Prostate gland (tissue), 2 donors: ENCODE measurements around the gene TNFRSF4. TPM values are rescaled to one million over a fixed set of nuclear protein-coding genes. Genes with fewer than 3 reads are reported as not detected.

Experiments
- DNase-seq: peaks from one replicate; pipeline ENCODE4 v3.0.0-alpha.2; 2019; ENCODE audit warnings: low spot score
- H3K27ac ChIP-seq, 2 donors: fragments of 200-600 bp; sonication (generic); 2 replicates each; pipeline ENCODE4 v1.5.1; 2017 to 2019
- H3K27me3 ChIP-seq: fragments of 200-600 bp; sonication (generic); replicated peaks from 2 replicates; pipeline ENCODE4 v1.5.1; 2019; ENCODE audit not compliant: insufficient read depth
- H3K36me3 ChIP-seq, 2 donors: fragments of 200-600 bp; sonication (generic); 1 replicate in 1 of 2; 2 replicates in 1 of 2; pipeline versions ENCODE4 v1.5.1 to v1.8.1; 2017 to 2019
- H3K4me1 ChIP-seq: fragments of 200-600 bp; sonication (generic); replicated peaks from 2 replicates; pipeline ENCODE4 v1.5.1; 2019
- H3K4me3 ChIP-seq, 2 donors: fragments of 200-600 bp; sonication (generic); 2 replicates each; pipeline ENCODE4 v1.5.1; 2017 to 2019
- H3K9me3 ChIP-seq: fragments of 200-600 bp; sonication (generic); 2 replicates; pipeline ENCODE4 v1.5.1; 2017
- CTCF ChIP-seq, 4 experiments: fragments of 200-600 bp in 2 of 4; fragments of 450-650 bp in 2 of 4; sonication (generic) in 2 of 4; IDR thresholded peaks; 1 replicate in 3 of 4; 2 replicates in 1 of 4; pipeline ENCODE4 v1.5.1; 2016 to 2019; ENCODE audit warnings: antibody characterized with exemption in 4 of 4, mild to moderate bottlenecking in 2 of 4, moderate library complexity in 2 of 4
- POLR2A ChIP-seq: fragments of 450-650 bp; IDR thresholded peaks from one replicate; pipeline ENCODE4 v1.6.1; 2016; ENCODE audit warnings: antibody characterized with exemption, mild to moderate bottlenecking
- POLR2AphosphoS5 ChIP-seq: sonication (generic); formaldehyde crosslinking; IDR thresholded peaks from one replicate; pipeline ENCODE4 v1.6.1; 2017; ENCODE audit warnings: antibody characterized with exemption
- WGBS: methylation state at CpG from one replicate; pipeline ENCODE4 v1.1.5; 2018; 5-methylcytosine and 5-hydroxymethylcytosine counted together
- intact Hi-C: fragments of 100-400 bp; cut with DNase I; formaldehyde crosslinking; loops from one replicate; pipeline ENCODE4 v1.14.2; 2022
- total RNA-seq, 2 donors: library from RNA; depleted of rRNA; stranded (reverse); fragments of >200 nt; gene quantifications; one replicate each; pipeline ENCODE4 v1.1.0, GENCODE V29; 2016

The TNFRSF4 gene
- total RNA-seq, 2 donors from 2014 or later, result 0.50 to 3.0 TPM

DNA sequence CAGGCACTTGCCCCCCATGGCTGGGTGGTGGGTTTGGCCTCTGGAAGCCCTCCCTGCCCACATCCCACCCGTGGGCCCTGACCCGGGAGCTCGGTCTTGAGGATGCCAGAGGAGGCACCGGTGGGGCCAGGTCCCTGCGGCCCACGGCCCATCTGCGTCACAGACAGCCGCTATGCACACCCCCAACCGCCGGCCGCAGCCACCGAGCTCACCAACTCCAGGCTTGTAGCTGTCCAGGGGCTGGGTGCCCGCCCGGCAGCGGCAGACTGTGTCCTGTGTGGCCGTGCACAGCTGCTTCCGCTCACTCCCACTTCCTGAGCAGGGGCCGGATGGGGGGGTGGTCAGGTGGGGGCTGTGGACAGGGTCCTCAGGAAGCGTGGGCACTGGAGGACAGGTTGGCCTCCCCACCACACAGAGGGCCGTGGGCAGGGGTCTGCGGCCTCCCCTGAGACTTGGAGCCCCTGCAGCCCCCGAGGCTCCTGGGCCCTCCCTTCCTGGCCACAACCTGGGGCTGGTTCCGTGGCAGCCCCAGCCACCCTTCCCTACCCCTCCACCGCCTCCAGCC is 1.1 kb downstream of the TNFRSF4 start:
- no peak for DNase-seq
- no peak overlapping the region for H3K27ac ChIP-seq
- peaks cover 0 to 10% of the 10 kb centered on the region in 2 donors for H3K36me3 ChIP-seq
- no peaks in the 10 kb centered on the region for H3K27me3 ChIP-seq
- TF ChIP-seq CTCF (IDR thresholded peaks at IDR 0.05), result no peak
- no peak for TF ChIP-seq POLR2A
- TF ChIP-seq POLR2AphosphoS5, result no peak
- H3K4me3 ChIP-seq, result peak overlapping the region; percentile 12 to 16
- H3K9me3 ChIP-seq, result no peaks in the 10 kb centered on the region
- intact Hi-C loops, result no loop called here
- no peaks in the 10 kb centered on the region for H3K4me1 ChIP-seq
- WGBS, result 51% methylated on average over 11 of the region's 24 CpGs

DNA sequence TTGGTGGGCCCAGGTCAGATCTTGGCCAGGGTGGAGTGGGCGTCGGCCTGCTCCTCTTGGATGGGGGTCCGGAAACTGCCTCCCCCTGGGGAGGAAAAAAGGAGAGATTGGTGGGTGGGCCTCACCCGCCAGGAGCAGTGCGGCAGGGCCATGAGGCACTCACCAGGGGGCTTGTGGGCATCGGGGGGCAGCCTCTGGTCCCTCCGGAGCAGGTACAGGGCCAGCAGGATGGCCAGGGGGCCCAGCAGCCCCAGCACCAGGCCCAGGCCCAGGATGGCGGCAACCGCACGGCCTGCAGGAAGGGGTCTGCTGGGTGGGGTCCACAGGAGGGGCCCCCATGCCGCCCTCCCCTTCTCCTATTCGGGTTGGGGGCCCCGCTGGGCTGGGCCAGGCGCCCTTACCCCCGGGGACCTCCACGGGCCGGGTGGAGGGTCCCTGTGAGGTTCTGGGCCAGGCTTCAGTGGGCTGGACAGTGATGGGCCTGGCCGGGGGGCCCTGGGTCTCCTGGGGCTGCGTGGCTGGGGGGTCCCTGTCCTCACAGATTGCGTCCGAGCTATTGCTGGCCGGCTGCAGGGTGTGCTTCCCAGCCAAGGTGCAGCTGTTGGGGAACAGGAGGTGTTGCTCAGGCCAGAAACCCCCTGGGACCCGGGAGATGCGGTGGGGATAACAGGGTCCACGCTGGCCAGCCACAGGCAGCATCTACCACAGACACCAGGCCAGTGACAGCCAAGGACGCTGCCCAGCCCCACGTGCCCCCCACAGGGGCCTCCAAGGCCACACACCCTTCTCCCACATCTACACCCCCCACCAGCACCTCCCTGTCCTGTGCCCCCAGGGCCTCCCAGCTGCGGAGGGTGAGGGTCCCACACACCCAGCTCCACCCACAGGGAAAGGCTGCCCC is 2.2 kb downstream of the TNFRSF4 start:
- Histone ChIP-seq H3K27ac (no peak overlapping the region), H3K36me3 (peaks cover 0 to under 1% of the 10 kb centered on the region in 2 donors), H3K27me3 (no peaks in the 10 kb centered on the region), H3K4me3 (peak overlapping the region in 1 of 2 donors; percentile 16), H3K9me3 (no peaks in the 10 kb centered on the region), H3K4me1 (no peaks in the 10 kb centered on the region)
- TF ChIP-seq CTCF (IDR thresholded peaks at IDR 0.05) (no peak), POLR2A (no peak), POLR2AphosphoS5 (no peak)
- 91% methylated on average over 27 of the region's 28 CpGs for WGBS
- DNase-seq, result no peak
- intact Hi-C loops, result no loop called here

- H3K27ac ChIP-seq, result no peak overlapping the region
- TF ChIP-seq CTCF (IDR thresholded peaks at IDR 0.05) (no peak), POLR2A (no peak), POLR2AphosphoS5 (no peak)
- H3K36me3 ChIP-seq, result no peaks in the 10 kb centered on the region
- no peak for DNase-seq
- peaks cover 4% of the 10 kb centered on the region for H3K4me1 ChIP-seq
- no peaks in the 10 kb centered on the region for H3K27me3 ChIP-seq
- WGBS, result 93% methylated on average over 31 of the region's 31 CpGs
- intact Hi-C loops, result no loop called here
- H3K9me3 ChIP-seq, result no peaks in the 10 kb centered on the region
- H3K4me3 ChIP-seq, result no peak overlapping the region
Observed at GRCh38 chr1:1210726-1211540, 3.0 kb downstream of the TNFRSF4 start.

DNA sequence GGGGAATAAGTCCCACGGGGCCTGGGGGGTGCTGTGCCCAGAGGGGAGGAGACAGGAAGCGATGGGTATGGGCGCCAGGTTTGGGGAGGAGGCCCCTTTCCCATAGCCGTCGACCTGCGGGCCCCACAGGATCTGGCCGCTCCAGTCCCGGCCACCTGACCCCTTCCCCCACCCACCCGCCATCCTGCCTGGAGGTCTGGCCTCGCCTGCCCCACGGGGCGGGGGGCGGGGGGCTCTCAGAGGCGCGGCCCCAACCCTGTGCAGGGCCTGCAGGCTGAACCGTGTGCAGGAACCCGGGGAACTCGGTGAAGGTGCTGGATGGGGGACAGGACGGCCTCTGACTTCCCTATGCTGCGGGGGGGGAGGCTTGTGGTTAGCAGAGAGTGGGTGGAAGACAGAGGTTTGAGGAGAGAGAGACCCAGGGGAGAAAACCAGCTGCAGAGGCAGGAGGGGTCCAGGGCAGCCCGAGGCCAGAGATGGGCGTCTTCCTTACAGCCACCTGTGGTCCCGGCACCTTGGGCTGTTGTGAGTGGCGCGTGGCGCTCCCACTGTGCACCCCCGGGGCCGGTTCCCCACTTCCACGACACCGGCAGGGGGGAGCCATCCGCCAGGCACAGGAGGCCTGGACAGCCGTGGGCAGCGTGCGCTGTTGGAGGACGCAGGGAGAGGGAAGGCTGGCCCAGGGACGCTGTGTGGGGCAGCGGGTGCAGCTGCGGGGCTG is 5.1 kb downstream of the TNFRSF4 start:
- TF ChIP-seq POLR2A, result no peak
- no peak for TF ChIP-seq CTCF (IDR thresholded peaks at IDR 0.05)
- no peak for TF ChIP-seq POLR2AphosphoS5
- Histone ChIP-seq H3K36me3 (no peaks in the 10 kb centered on the region), H3K4me1 (peaks cover 4% of the 10 kb centered on the region), H3K9me3 (no peaks in the 10 kb centered on the region), H3K27me3 (no peaks in the 10 kb centered on the region), H3K27ac (no peak overlapping the region), H3K4me3 (no peak overlapping the region)
- no peak for DNase-seq
- intact Hi-C loops, result no loop called here
- 52% methylated on average over 34 of the region's 38 CpGs for WGBS
